Dendritic cell treated with granulocyte-macrophage colony-stimulating factor and Interleukin-4, amounts not matched to agents 40 ng/mL and 50 ng/mL, for 4 days (primary cell): ENCODE results near the gene SLC15A4.

Source experiments
- H3K27ac Mint-ChIP-seq: one replicate; pipeline ENCODE4 v1.8.0; 2022; ENCODE audit warnings: mild to moderate bottlenecking, mixed read lengths
- H3K27me3 Mint-ChIP-seq: one replicate; pipeline ENCODE4 v1.8.0; 2022; ENCODE audit warnings: mild to moderate bottlenecking, mixed read lengths
- H3K36me3 Mint-ChIP-seq: one replicate; pipeline ENCODE4 v1.8.0; 2022; ENCODE audit warnings: low read depth, mixed read lengths
- H3K4me1 Mint-ChIP-seq: one replicate; pipeline ENCODE4 v1.8.0; 2022; ENCODE audit warnings: low read depth, mixed read lengths
- H3K4me3 Mint-ChIP-seq: one replicate; pipeline ENCODE4 v1.8.0; 2022; ENCODE audit warnings: mild to moderate bottlenecking, moderate library complexity, mixed read lengths
- H3K9me3 Mint-ChIP-seq: one replicate; pipeline ENCODE4 v1.8.0; 2022; ENCODE audit warnings: mixed read lengths
- intact Hi-C: fragments of 100-400 bp; cut with micrococcal nuclease; formaldehyde crosslinking; loops from one replicate; pipeline ENCODE4 v1.15.0; 2022

SLC15A4 gene

GRCh38 chr12:128754275-128754674, 69.5 kb downstream of the SLC15A4 start:
- Mint-ChIP-seq H3K36me3 (no peaks in the 10 kb centered on the region), H3K9me3 (no peaks in the 10 kb centered on the region), H3K27ac (no peak overlapping the region), H3K4me1 (no peaks in the 10 kb centered on the region), H3K27me3 (peaks cover 2% of the 10 kb centered on the region), H3K4me3 (no peak overlapping the region)
- intact Hi-C loops: no loop called here

GRCh38 chr12:128753438-128753837, 70.3 kb downstream of the SLC15A4 start:
- Mint-ChIP-seq H3K9me3 (no peaks in the 10 kb centered on the region), H3K4me3 (no peak overlapping the region), H3K27me3 (peaks cover 2% of the 10 kb centered on the region), H3K27ac (no peak overlapping the region), H3K4me1 (no peaks in the 10 kb centered on the region), H3K36me3 (no peaks in the 10 kb centered on the region)
- intact Hi-C loops: no loop called here

DNA sequence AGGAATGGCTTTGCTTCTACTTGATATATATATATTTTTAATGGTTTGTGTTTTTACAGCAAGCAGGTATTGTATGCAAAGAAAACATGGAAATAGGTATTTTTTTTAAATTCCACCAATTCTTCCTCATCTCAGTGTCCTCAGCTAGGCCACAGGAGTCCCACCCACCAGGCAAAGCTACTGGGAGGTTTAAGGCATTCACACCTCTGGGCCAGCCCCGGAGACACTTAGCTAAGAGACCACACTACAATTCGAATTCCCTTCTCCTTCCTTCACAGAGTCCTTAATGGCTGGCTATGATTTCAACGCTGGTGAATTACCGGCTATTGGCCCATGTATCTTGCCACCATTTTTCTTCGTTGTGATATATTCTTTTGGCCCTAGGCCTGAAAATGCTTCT, 71.4 kb downstream of the SLC15A4 start:
- H3K9me3 Mint-ChIP-seq: no peaks in the 10 kb centered on the region
- no peaks in the 10 kb centered on the region for H3K4me1 Mint-ChIP-seq
- H3K27ac Mint-ChIP-seq: no peak overlapping the region
- no peaks in the 10 kb centered on the region for H3K36me3 Mint-ChIP-seq
- H3K4me3 Mint-ChIP-seq: no peak overlapping the region
- intact Hi-C loops: no loop called here
- peaks cover 1% of the 10 kb centered on the region for H3K27me3 Mint-ChIP-seq

GRCh38 chr12:128747441-128747840, 76.3 kb downstream of the SLC15A4 start:
- intact Hi-C loops: no loop called here
- H3K27me3 Mint-ChIP-seq: peaks cover 10% of the 10 kb centered on the region
- no peaks in the 10 kb centered on the region for H3K9me3 Mint-ChIP-seq
- no peaks in the 10 kb centered on the region for H3K36me3 Mint-ChIP-seq
- H3K27ac Mint-ChIP-seq: no peak overlapping the region
- no peaks in the 10 kb centered on the region for H3K4me1 Mint-ChIP-seq
- H3K4me3 Mint-ChIP-seq: no peak overlapping the region

GRCh38 chr12:128745772-128746689, 77.7 kb downstream of the SLC15A4 start:
- no peaks in the 10 kb centered on the region for H3K36me3 Mint-ChIP-seq
- H3K4me1 Mint-ChIP-seq: no peaks in the 10 kb centered on the region
- intact Hi-C loops: no loop called here
- H3K9me3 Mint-ChIP-seq: no peaks in the 10 kb centered on the region
- H3K27me3 Mint-ChIP-seq: peaks cover 10% of the 10 kb centered on the region
- no peak overlapping the region for H3K4me3 Mint-ChIP-seq
- no peak overlapping the region for H3K27ac Mint-ChIP-seq

DNA sequence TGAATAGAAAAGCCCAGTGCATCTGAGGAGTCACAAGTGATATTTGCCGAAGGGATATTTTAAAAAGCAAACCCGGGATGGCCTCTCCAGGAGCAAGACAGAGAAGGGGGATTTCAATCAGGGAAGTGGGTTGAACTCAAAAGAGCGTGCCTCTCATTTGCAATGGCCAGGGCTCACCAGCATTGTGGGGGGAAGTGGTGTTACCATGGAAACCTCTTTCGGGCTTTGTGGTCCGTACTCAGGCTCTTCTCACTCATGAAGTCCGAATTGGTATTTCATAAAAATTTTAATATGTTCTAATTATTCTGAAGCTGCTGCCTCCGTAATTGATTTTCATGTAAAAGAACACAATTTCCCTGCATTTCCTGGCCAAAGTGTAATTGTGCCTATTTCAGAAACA, 79.8 kb downstream of the SLC15A4 start:
- no peak overlapping the region for H3K4me3 Mint-ChIP-seq
- no peaks in the 10 kb centered on the region for H3K9me3 Mint-ChIP-seq
- H3K27me3 Mint-ChIP-seq: peaks cover 10% of the 10 kb centered on the region
- H3K27ac Mint-ChIP-seq: no peak overlapping the region
- H3K36me3 Mint-ChIP-seq: no peaks in the 10 kb centered on the region
- no peaks in the 10 kb centered on the region for H3K4me1 Mint-ChIP-seq
- intact Hi-C loops: no loop called here
